ENCODE results near the gene GTF2I.
"Not testable (repeated sequence)": the region's sequence is repeated elsewhere in the genome, so short reads cannot be mapped to it uniquely, and the experiment has no call there.

GTF2I gene

DNA sequence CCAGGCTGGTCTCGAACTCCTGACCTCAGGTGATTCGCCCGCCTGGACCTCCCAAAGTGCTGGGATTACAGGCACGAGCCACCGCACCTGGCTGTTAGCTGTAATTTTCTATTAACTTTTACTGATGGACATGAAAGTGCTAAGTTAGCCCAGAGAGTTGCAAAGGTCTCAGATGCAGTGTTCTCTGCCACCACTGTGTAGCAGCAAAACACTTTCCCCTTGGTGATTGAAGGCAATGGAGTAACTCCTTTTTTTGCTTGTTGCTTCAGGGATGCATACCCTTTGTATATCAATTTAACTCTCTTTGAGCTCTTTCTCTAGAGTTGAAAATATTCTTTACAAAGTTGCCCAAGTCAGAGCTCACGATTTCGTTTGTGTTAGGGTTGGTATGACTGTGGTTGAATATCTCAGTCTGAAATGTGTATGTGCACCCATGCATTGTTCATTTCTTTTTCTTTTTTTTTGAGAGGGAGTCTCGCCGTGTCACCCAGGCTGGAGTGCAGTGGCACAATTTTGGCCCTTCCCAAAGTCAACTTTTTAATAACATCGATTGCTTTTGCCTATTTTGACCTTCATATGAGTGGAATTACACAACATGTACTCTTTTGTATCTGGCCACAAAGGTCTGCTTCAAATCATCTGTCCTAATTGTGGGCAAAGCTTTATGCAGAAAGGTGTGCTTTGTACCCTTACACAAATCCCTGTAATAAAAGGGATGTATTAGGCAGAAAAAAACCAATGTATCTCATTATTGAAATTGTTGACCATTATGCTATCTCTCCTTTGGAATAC lies 52.6 kb downstream of the GTF2I start:
- no peak for DNase-seq (ENCODE audit: low spot score)

GRCh38 chr7:74713567-74713966 lies 56.0 kb downstream of the GTF2I start:
- DNase-seq (ENCODE audit: low spot score), result no peak

- no peak for DNase-seq (ENCODE audit: low spot score)
These were observed 60.4 kb downstream of the GTF2I start for GRCh38 chr7:74717889-74718288.

DNA sequence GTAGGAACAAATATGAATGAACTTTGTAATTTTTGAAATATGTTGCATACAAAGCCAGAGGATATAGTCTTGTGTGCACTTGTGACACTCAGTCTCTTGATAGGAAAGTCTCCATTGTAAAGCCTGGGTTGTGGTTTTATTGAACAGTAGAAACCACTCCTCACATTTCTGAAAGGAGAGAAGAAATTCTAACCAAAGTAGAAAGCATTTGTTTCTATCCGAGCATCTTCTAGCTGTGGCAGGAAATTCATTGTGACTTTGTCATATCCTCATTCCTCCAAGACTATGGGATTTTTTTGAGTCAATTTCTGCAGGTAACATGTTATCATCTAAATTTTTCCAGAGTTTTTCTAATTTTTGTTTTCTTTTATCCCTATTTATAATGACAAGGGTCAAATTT lies 60.8 kb downstream of the GTF2I start:
- DNase-seq (ENCODE audit: low spot score), result no peak

GRCh38 chr7:74722153-74722552 lies 64.6 kb downstream of the GTF2I start:
- DNase-seq (ENCODE audit: low spot score), result no peak

GRCh38 chr7:74725840-74726239 lies 68.3 kb downstream of the GTF2I start:
- DNase-seq (ENCODE audit: low spot score), result no peak

- no peak for DNase-seq (ENCODE audit: low spot score)
These were observed 69.0 kb downstream of the GTF2I start for GRCh38 chr7:74726309-74727101.

DNA sequence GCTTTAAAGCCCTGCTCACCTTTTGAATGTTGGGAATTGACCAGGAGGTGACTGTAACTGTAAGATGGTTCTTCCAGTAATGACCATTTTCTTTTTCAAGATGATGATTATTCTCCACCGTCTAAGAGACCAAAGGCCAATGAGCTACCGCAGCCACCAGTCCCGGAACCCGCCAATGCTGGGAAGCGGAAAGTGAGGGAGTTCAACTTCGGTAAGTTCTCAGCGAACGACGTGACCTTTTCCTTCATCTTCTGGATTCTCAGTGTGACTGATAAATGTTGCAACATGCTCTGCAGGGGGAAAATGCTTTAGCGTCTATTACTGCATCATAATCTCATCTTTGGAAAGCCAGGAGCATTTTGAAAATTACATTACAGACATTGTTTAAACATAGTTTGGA lies 71.2 kb downstream of the GTF2I start:
- not testable (repeated sequence) for DNase-seq (ENCODE audit: low spot score)

DNA sequence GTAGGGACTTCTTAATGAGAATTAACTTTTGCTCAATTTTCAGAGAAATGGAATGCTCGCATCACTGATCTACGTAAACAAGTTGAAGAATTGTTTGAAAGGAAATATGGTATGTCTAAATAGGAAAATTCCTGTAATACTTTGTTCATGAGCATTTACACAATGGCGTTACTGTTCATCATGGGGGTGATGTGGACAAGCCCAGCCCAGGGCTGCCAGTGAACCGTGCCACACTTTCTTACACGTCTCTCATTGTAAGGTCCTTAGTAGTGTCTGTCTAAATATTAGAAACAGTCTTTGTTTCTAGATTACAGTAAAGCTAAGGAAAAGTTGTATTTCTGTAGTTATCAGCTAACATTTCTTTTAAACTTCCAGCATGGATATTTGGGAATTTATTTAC lies 72.7 kb downstream of the GTF2I start:
- DNase-seq (ENCODE audit: low spot score), result not testable (repeated sequence)

DNA sequence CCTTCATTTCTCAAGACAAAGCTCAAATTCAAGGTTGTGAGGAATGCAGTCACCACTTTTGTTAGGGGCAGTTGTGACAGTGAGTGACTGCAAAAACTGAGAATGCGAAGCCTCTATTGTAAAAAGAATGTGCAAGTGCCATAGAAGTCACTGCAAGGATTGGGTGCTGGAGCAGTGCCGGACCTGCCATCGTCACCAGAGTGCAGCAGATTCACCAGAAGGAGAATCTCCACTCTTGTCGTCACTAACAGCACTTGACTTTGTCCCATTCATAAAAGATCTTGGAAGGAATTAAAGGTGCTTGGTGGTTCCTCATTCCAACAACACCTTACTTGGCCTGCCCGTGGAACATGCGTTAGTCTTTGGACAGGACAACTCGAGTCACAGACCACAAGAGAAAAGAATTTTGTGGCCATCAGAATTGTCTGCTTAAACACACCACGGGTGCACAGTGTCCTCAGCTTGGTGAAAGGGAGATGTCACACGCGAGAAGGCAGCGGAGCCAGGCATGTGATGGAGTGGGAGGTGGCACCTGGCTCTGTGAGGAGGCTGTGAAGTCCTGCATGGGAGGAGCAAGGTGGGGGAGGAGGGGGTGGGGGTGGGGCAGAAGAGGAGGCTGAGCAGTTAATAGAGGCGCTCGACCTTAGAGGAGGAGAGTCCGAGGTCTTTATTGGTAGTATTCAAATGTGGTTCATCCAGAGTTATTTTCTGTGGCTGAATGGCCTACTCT lies 82.6 kb downstream of the GTF2I start:
- DNase-seq (ENCODE audit: low spot score), result not testable (repeated sequence)

DNA sequence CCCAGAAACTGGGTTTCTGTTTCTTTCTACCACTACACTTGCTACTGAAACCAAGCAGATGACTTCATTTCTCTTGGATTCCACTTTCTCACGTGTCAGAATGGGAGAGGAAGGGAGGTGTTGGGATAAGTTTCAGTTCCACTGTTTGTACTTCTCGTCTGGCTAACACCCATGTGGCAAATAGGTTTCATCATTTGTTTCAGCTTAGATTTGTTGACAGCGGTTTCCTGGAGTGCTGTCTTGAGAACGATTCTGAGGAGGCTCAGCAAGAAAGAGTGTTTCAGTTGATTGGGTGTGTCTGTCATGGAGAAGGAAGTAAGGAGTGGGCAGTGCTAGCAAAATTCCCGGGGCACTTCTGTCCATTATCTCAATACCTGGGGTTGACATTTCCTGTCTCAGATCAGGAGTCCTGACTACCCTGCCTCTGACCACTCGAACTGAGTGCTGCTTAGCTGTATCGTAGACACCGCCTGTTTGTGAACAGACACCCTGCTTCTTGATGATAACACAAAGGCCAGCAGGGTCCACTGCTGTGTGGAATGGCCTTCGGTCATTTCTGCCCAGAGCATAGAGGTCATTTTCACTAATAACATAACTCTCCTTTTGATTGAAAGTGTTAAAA lies 86.5 kb downstream of the GTF2I start:
- DNase-seq (ENCODE audit: low spot score), result not testable (repeated sequence)

DNA sequence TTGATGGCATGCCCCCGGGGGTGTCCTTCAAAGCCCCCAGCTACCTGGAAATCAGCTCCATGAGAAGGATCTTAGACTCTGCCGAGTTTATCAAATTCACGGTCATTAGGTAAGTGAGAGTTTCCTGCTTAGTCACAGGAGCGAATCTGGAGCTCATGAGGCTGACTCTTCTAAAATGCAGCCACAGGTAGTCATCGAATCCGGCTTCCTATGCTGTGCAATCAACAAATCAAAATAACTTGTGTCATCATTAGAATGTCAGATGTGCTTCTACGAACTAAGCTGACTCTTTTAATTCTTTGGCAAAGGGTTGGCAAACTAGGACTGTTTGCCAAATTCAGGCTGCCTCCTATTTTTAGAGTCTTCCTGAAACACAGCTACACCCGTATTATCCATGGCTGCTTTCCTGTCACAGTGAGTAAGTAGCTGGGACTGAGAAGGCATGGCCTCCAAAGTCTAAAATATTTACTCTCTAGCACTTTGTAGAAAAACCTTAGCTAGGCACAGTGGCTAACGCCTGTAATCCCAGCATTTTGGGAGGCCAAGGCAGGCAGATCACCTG lies 96.5 kb downstream of the GTF2I start:
- not testable (repeated sequence) for DNase-seq (ENCODE audit: low spot score)

DNA sequence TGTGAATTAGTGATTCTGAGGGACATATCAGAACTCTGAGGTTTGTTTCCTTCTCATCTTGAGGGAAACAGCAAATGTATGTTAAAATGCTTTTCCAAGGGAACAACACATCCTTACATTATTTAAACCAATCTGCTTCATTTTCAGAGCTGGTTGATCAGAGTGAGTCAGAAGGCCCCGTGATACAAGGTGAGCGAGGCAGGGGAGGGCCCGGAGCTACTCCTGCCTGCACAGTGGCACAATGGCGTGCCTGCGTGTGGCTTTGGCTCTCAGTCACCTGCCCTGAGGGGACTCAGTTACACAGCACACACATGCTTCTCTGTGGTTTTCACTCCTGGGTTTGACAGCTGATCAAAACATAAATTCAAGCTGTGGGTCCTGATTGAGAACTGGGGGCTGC lies 99.2 kb downstream of the GTF2I start:
- DNase-seq (ENCODE audit: low spot score), result not testable (repeated sequence)

- DNase-seq (ENCODE audit: low spot score), result not testable (repeated sequence)
These were observed 100.8 kb downstream of the GTF2I start for GRCh38 chr7:74758268-74758667.

DNA sequence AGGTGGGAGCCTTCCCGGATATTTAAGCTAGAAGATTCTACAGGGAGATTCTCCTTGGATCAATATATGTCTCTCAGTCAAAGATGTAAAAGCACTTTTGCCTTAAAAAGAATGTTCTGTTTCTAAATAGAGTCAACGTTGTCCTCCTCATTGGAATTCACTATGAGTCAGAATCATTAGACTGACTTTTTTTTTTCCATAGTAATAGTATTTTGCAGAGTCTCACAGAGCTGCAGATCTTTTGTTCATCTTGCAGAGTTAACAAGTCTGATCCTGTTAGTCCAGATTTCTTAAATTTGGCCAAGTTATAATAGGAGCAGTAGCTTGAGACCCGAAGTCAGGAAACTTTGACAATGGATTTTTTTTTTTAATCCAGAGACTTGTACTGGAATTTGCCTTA lies 101.5 kb downstream of the GTF2I start:
- not testable (repeated sequence) for DNase-seq (ENCODE audit: low spot score)

DNA sequence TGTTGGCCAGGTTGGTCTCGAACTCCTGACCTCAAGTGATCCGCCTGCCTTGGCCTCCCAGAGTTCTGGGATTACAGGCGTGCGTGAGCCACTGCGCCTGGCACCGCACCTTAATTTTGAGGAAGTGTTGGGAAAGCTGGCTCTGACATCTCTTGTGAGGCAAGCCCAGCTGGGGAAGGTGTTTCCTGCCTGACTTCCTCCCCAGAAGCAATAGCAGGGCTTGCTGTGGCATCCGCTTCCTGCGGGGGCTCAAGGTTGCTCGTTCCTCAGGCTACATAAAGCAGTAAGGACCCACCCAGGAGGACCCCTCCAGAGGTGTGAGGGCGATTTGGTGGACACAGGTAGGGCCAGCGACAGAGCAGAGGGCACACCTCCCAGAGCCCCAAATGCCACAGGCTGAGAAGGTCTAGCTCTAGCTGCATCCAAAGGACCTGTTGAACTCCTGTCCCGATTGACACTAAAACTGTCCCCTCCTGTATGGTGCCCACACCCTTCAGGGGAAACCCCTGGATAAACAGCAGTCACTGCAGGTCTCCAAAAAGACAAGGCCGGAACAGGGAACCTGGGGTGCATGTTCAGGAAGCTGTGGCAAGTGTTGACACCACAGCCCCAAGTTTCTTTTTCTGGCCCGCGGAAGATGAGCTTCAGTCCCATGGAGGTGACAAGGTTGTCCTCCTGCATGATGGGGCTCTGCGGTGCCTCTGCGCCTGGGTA lies 107.8 kb downstream of the GTF2I start:
- DNase-seq (ENCODE audit: low spot score), result not testable (repeated sequence)

GRCh38 chr7:74766509-74766908 lies 109.0 kb downstream of the GTF2I start:
- not testable (repeated sequence) for DNase-seq (ENCODE audit: low spot score)

DNA sequence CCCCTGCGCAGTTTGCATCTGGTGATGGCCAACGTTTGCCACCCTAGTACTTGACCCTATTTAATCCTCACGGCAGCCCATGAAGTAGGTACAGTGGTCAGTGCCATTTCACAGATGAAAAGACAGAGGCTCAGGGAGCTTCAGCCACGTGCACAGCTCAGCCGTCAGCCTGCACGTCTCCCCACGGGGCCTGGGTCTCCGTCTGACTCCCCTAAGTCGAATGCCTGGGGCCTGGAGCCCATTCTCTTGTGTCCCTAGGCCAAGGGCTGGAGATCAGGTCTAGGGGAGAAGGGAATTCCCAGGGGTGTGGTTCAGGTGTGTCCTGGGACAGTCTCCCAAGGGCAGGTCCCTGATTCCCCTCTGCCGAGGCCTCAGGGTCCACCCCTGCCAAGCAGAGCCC lies 109.5 kb downstream of the GTF2I start:
- DNase-seq (ENCODE audit: low spot score), result not testable (repeated sequence)

DNA sequence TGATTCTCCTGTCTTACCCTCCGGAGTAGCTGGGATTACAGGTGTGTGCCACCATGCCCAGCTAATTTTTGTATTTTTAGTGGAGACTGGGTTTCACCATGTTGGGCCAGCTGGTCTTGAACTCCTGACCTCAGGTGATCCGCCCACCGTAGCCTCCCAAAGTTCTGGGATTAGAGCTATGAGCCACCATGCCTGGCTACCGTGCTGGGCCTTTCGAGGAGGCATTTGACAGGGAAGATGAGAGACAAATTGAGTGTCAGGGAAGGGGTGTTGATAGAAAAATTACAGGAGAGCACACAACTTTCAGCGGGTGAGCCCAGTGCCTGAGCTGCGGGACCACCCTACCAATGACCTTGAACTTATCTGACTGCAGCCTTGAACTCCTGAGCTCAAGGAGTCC lies 112.5 kb downstream of the GTF2I start:
- not testable (repeated sequence) for DNase-seq (ENCODE audit: low spot score)

GRCh38 chr7:74772093-74772492 lies 114.6 kb downstream of the GTF2I start:
- peak; percentile 6 for DNase-seq (ENCODE audit: low spot score)
